GM21786 (cell line): ENCODE measurements around the gene TOR1A.
"Not testable (repeated sequence)": the region's sequence is repeated elsewhere in the genome, so short reads cannot be mapped to it uniquely, and the experiment has no call there.

Source experiments
- ATAC-seq: cut with Tn5 transposase; IDR thresholded peaks from one replicate; pipeline ENCODE4 v1.9.1; 2021; ENCODE audit not compliant: unreplicated experiment

The TOR1A gene

GRCh38 chr9:129783516-129784361, 40.2 kb downstream of the TOR1A start:
- no peak for ATAC-seq

GRCh38 chr9:129781981-129782380, 42.0 kb downstream of the TOR1A start:
- no peak for ATAC-seq

- ATAC-seq, result no peak
These were observed 42.8 kb downstream of the TOR1A start for GRCh38 chr9:129781131-129781530.

- ATAC-seq, result no peak
These were observed 44.3 kb downstream of the TOR1A start for GRCh38 chr9:129779560-129780190.

GRCh38 chr9:129778469-129778868, 45.5 kb downstream of the TOR1A start:
- ATAC-seq, result no peak

- no peak for ATAC-seq
These were observed 46.2 kb downstream of the TOR1A start for GRCh38 chr9:129777769-129778130.

GRCh38 chr9:129776938-129777768, 46.8 kb downstream of the TOR1A start:
- no peak for ATAC-seq

GRCh38 chr9:129776566-129776937, 47.4 kb downstream of the TOR1A start:
- ATAC-seq, result no peak

GRCh38 chr9:129776096-129776495, 47.8 kb downstream of the TOR1A start:
- not testable (repeated sequence) for ATAC-seq

- no peak for ATAC-seq
These were observed 48.5 kb downstream of the TOR1A start for GRCh38 chr9:129775448-129775798.

GRCh38 chr9:129774791-129775447, 49.0 kb downstream of the TOR1A start:
- no peak for ATAC-seq

GRCh38 chr9:129773262-129774048, 50.5 kb downstream of the TOR1A start:
- no peak for ATAC-seq

- no peak for ATAC-seq
These were observed 53.2 kb downstream of the TOR1A start for GRCh38 chr9:129770741-129771140.

- no peak for ATAC-seq
These were observed 54.3 kb downstream of the TOR1A start for GRCh38 chr9:129769669-129770068.

GRCh38 chr9:129768486-129768885, 55.5 kb downstream of the TOR1A start:
- ATAC-seq, result no peak

- ATAC-seq, result no peak
These were observed 58.1 kb downstream of the TOR1A start for GRCh38 chr9:129765764-129766317.

GRCh38 chr9:129762985-129763926, 60.7 kb downstream of the TOR1A start:
- no peak for ATAC-seq
